GM12878 (cell line): ENCODE results near the gene UFD1. TPM values are rescaled to one million over a fixed set of nuclear protein-coding genes. Genes with fewer than 3 reads are reported as not detected.

Experiments used
- ATAC-seq: fragments of 200-7000 bp; cut with Tn5 transposase; 3 replicates; pipeline ENCODE4 v1.9.1; 2020; ENCODE audit warnings: mild to moderate bottlenecking, moderate library complexity
- BruUV-seq: library from RNA; stranded (reverse); fragments of 400-500 nt; replicated peaks from 2 replicates; lab custom pipeline; 2021; lab: Mats Ljungman, UMichigan
- CTCF ChIA-PET: fragments of 300-600 bp; sonication (Branson Sonifier 250); formaldehyde crosslinking; extraction: SDS; loops from one replicate; lab custom pipeline; 2021; ENCODE audit warnings: inconsistent platforms; lab: Yijun Ruan, JAX
- POLR2A ChIA-PET: fragments of 350-600 bp; formaldehyde crosslinking; extraction: SDS; loops from one replicate; lab custom pipeline; 2021; ENCODE audit warnings: inconsistent platforms; lab: Charles Lee
- RAD21 ChIA-PET: fragments of 300-600 bp; sonication (Branson Sonifier 250); formaldehyde crosslinking; loops from one replicate; lab custom pipeline; 2023; ENCODE audit warnings: antibody characterized with exemption; ENCODE audit not compliant: unreplicated experiment; lab: Charles Lee
- SMC1A ChIA-PET: fragments of 300-600 bp; sonication (Branson Sonifier 250); formaldehyde crosslinking; loops from one replicate; lab custom pipeline; 2023; ENCODE audit not compliant: unreplicated experiment, uncharacterized antibody; lab: Charles Lee
- DNase-seq: peaks from one replicate; pipeline ENCODE4 v3.0.0-alpha.2; 2011; ENCODE audit warnings: low read depth, low spot score
- FAIRE-seq: peaks from 3 replicates; lab custom pipeline; 2011; peaks lifted over from hg19 to GRCh38; lab: Jason Lieb, UNC
- H2AFZ ChIP-seq: 2 replicates; pipeline ENCODE4 v1.6.0; 2011; ENCODE audit warnings: low read depth, low read length, control low read depth; ENCODE audit not compliant: control insufficient read depth
- H3K27ac ChIP-seq: 2 replicates; pipeline ENCODE4 v1.5.1; 2011; ENCODE audit warnings: control low read depth; ENCODE audit not compliant: control insufficient read depth, insufficient read depth
- H3K27me3 ChIP-seq, 2 experiments: replicated peaks in 1 of 2; 2 replicates each; pipeline versions ENCODE4 v1.6.0 to v1.6.1; 2011; ENCODE audit warnings: low read length in 1 of 2; ENCODE audit not compliant: control insufficient read depth in 2 of 2, insufficient read depth in 2 of 2
- H3K36me3 ChIP-seq, 2 experiments: 2 replicates each; pipeline ENCODE4 v1.5.1; 2011; ENCODE audit warnings: low read length in 1 of 2; ENCODE audit not compliant: control insufficient read depth in 2 of 2, insufficient read depth in 2 of 2
- H3K4me1 ChIP-seq: 2 replicates; pipeline ENCODE4 v1.6.1; 2011; ENCODE audit warnings: mild to moderate bottlenecking, low read length, moderate library complexity, mixed read lengths; ENCODE audit not compliant: control insufficient read depth, insufficient read depth
- H3K4me2 ChIP-seq: 2 replicates; pipeline ENCODE4 v1.6.0; 2011; ENCODE audit warnings: control low read depth; ENCODE audit not compliant: control insufficient read depth, insufficient read depth
- H3K4me3 ChIP-seq: fragments of 200-600 bp; sonication (generic); 2 replicates; pipeline ENCODE4 v1.5.1; 2016
- H3K79me2 ChIP-seq: 2 replicates; pipeline ENCODE4 v1.6.0; 2011; ENCODE audit warnings: low read length; ENCODE audit not compliant: control insufficient read depth, insufficient read depth
- H3K9ac ChIP-seq: 2 replicates; pipeline ENCODE4 v1.8.0; 2011; ENCODE audit warnings: low read length, control low read depth, mixed read lengths; ENCODE audit not compliant: control insufficient read depth, insufficient read depth
- H3K9me3 ChIP-seq: replicated peaks from 3 replicates; pipeline ENCODE4 v1.5.1; 2011; ENCODE audit warnings: mild to moderate bottlenecking, low read length; ENCODE audit not compliant: control insufficient read depth, insufficient read depth
- H4K20me1 ChIP-seq: 2 replicates; pipeline ENCODE4 v1.6.0; 2011; ENCODE audit not compliant: control insufficient read depth, insufficient read depth
- BMI1 ChIP-seq: fragments of 450-650 bp; IDR thresholded peaks from 2 replicates; pipeline ENCODE4 v1.6.1; 2016; ENCODE audit warnings: mild to moderate bottlenecking, moderate library complexity, borderline replicate concordance
- FOXM1 ChIP-seq: IDR thresholded peaks from 2 replicates; pipeline ENCODE4 v1.6.1; 2012; ENCODE audit warnings: low read depth, mild to moderate bottlenecking, inconsistent platforms, low read length, moderate library complexity
- SMC3 ChIP-seq: IDR thresholded peaks from 2 replicates; pipeline ENCODE4 v1.6.1; 2011; ENCODE audit warnings: low read length, improper control_type of control experiment, borderline replicate concordance
- SUPT20H ChIP-seq: IDR thresholded peaks from 2 replicates; pipeline ENCODE4 v1.6.1; 2011; ENCODE audit warnings: low read depth, mild to moderate bottlenecking, low read length, moderate library complexity, borderline replicate concordance; ENCODE audit not compliant: control insufficient read depth
- ZBED1 ChIP-seq: IDR thresholded peaks from 2 replicates; pipeline ENCODE4 v1.6.1; 2016; ENCODE audit warnings: borderline replicate concordance
- WGBS: methylation state at CpG from one replicate; pipeline ENCODE4 v1.1.6; 2016; ENCODE audit warnings: low lambda C conversion rate; ENCODE audit not compliant: insufficient replicate concordance, insufficient coverage; ENCODE audit errors: missing lambda C conversion rate; 5-methylcytosine and 5-hydroxymethylcytosine counted together
- in situ Hi-C: fragments of 300-500 bp; cut with MboI; formaldehyde crosslinking; loops from 9 replicates; pipeline ENCODE4 v1.14.3; 2018; ENCODE audit warnings: mixed read lengths
- intact Hi-C: fragments of 100-400 bp; cut with micrococcal nuclease; formaldehyde crosslinking; loops from one replicate; pipeline ENCODE4 v1.14.2; 2022; ENCODE audit not compliant: unreplicated experiment
- polyA plus RNA-seq, 11 experiments: library from polyadenylated mRNA; depleted of rRNA in 4 of 11; unstranded in 6 of 11; stranded (reverse) in 5 of 11; fragments of >200 nt; fragmentation: Nextera tagmentation in 4 of 11; fragmentation: Illumina TruSeq in 1 of 11; extraction: Ambion mirVana in 4 of 11; extraction: Trizol in 1 of 11; gene quantifications; 1 replicate in 1 of 11; 2 replicates in 10 of 11; pipeline versions ENCODE4 v1.2.1 to v1.2.3, GENCODE V29; 2011 to 2016; ENCODE audit warnings: inconsistent platforms in 2 of 11, missing spikeins in 2 of 11, low read depth in 1 of 11
- total RNA-seq, 4 experiments: library from RNA; depleted of rRNA in 3 of 4; stranded (reverse); fragments of >200 nt in 3 of 4; fragmentation: Illumina TruSeq in 1 of 4; extraction: Trizol in 1 of 4; gene quantifications; 2 replicates each; pipeline versions ENCODE4 v1.2.1 to v1.2.3, GENCODE V29; 2013 to 2021

UFD1 gene
- total and polyA plus RNA-seq, 10 of the 15 experiments (the other 5 are each of a cell fraction or from before 2014, with no cell fraction given), result 67.2 to 143 (median 117) TPM

GRCh38 chr22:19464546-19464945 is 14.4 kb downstream of the UFD1 start:
- no peaks in the 10 kb centered on the region for H3K79me2 ChIP-seq
- H3K27me3 ChIP-seq, result no peaks in the 10 kb centered on the region
- DNase-seq (no peak), FAIRE-seq (no peak), ATAC-seq (no peak)
- intact Hi-C loops (no loop called here), in situ Hi-C loops (no loop called here)
- ChIA-PET CTCF (interaction anchor here (0.5 kb wide), 1 partner anchor 259 kb away, joined by 4 read pairs; no protein-coding TSS in a partner anchor), SMC1A (interaction anchor here (1.0 to 1.2 kb wide), 2 partner anchors 10 to 19 kb away, joined by 3 read pairs; no protein-coding TSS in a partner anchor), RAD21 (no interaction called here), POLR2A (interaction anchor here (0.8 kb wide), 1 partner anchor 14 kb away, joined by 3 read pairs; no protein-coding TSS in a partner anchor)
- WGBS, result 94% methylated on average over 1 of the region's 1 CpG
- no peak overlapping the region for H3K4me2 ChIP-seq
- H3K9ac ChIP-seq, result no peak overlapping the region
- BruUV-seq, result no TSS peak
- H3K9me3 ChIP-seq, result no peaks in the 10 kb centered on the region
- TF ChIP-seq SUPT20H (no peak), FOXM1 (no peak), SMC3 (no peak), ZBED1 (no peak), BMI1 (no peak)
- H3K4me1 ChIP-seq, result no peaks in the 10 kb centered on the region
- no peak overlapping the region for H2AFZ ChIP-seq
- no peak overlapping the region for H3K27ac ChIP-seq
- peaks cover 2% of the 10 kb centered on the region; the same call in 1 of the 2 replicates for H4K20me1 ChIP-seq
- peaks cover 26 to 35% of the 10 kb centered on the region in 2 experiments for H3K36me3 ChIP-seq
- no peak overlapping the region for H3K4me3 ChIP-seq
